ENCODE measurements around the gene PDZRN3.

GRCh38 chr3:73391984-73392383 is 232.8 kb downstream of the PDZRN3 start:
- no peak for TF ChIP-seq CTCF (conservative IDR thresholded peaks at IDR 0.05)
- TF ChIP-seq ZFX (IDR thresholded peaks at IDR 0.05): no peak
